ENCODE measurements around the gene ZNF28.
"Not testable (repeated sequence)": the region's sequence is repeated elsewhere in the genome, so short reads cannot be mapped to it uniquely, and the experiment has no call there.

DNA sequence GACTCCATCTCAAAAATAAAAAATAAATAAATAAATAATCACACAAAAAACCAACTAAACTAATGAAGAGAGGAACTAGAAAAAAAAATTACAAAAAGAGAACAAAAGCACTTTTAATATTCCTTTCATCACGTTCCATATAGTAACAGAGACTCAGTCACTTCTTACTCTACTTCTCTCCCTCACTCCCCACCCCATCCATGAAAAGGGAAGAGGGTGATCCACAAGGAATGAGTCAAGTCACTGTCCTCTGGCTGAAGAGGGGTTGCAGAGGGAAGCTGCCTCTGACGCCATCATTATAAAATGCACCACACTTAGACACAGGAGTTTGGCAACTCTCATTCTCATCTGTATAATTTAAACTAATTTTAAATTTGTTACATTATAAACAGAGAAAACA, 38.6 kb downstream of the ZNF28 start:
- not testable (repeated sequence) for TF ChIP-seq TAF1 (IDR thresholded peaks at IDR 0.05; ENCODE audit: low read depth)
- TF ChIP-seq, protein P1, sequence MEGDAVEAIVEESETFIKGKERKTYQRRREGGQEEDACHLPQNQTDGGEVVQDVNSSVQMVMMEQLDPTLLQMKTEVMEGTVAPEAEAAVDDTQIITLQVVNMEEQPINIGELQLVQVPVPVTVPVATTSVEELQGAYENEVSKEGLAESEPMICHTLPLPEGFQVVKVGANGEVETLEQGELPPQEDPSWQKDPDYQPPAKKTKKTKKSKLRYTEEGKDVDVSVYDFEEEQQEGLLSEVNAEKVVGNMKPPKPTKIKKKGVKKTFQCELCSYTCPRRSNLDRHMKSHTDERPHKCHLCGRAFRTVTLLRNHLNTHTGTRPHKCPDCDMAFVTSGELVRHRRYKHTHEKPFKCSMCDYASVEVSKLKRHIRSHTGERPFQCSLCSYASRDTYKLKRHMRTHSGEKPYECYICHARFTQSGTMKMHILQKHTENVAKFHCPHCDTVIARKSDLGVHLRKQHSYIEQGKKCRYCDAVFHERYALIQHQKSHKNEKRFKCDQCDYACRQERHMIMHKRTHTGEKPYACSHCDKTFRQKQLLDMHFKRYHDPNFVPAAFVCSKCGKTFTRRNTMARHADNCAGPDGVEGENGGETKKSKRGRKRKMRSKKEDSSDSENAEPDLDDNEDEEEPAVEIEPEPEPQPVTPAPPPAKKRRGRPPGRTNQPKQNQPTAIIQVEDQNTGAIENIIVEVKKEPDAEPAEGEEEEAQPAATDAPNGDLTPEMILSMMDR (IDR thresholded peaks at IDR 0.05; ENCODE audit: poor library complexity, severe bottlenecking) = not testable (repeated sequence)
- TF ChIP-seq, protein P2, sequence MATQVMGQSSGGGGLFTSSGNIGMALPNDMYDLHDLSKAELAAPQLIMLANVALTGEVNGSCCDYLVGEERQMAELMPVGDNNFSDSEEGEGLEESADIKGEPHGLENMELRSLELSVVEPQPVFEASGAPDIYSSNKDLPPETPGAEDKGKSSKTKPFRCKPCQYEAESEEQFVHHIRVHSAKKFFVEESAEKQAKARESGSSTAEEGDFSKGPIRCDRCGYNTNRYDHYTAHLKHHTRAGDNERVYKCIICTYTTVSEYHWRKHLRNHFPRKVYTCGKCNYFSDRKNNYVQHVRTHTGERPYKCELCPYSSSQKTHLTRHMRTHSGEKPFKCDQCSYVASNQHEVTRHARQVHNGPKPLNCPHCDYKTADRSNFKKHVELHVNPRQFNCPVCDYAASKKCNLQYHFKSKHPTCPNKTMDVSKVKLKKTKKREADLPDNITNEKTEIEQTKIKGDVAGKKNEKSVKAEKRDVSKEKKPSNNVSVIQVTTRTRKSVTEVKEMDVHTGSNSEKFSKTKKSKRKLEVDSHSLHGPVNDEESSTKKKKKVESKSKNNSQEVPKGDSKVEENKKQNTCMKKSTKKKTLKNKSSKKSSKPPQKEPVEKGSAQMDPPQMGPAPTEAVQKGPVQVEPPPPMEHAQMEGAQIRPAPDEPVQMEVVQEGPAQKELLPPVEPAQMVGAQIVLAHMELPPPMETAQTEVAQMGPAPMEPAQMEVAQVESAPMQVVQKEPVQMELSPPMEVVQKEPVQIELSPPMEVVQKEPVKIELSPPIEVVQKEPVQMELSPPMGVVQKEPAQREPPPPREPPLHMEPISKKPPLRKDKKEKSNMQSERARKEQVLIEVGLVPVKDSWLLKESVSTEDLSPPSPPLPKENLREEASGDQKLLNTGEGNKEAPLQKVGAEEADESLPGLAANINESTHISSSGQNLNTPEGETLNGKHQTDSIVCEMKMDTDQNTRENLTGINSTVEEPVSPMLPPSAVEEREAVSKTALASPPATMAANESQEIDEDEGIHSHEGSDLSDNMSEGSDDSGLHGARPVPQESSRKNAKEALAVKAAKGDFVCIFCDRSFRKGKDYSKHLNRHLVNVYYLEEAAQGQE (IDR thresholded peaks at IDR 0.05; ENCODE audit: borderline replicate concordance) = not testable (repeated sequence)

All from neural cell (in vitro differentiated cells).